Measurements from ENCODE around the gene CLASP1.
"Not testable (repeated sequence)": the region's sequence is repeated elsewhere in the genome, so short reads cannot be mapped to it uniquely, and the experiment has no call there.

The CLASP1 gene

DNA sequence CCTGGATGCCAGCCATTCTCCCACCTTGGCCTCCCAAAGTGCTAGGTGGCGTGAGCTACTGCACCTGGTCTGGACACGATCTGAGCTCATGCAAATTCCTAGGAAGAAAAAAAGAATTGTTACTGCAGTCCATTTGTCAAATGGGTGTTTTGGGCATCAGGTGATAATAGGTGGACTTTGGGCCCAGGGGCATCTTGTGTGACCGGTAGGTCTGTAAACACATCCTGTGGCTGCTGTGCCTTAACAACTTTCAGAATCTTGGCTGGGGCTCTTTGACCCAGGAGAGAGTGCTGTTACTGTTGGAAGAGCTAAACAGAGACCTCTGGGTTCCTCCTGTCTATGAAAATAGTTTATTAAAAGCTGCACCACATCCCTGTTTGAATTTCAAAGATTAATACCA is 329.3 kb downstream of the CLASP1 start:
- Histone ChIP-seq H3K79me2 (ENCODE audit: insufficient read depth, low read depth) (no peaks in the 10 kb centered on the region), H3K9ac (no peak overlapping the region), H4K20me1 (ENCODE audit: insufficient read depth) (no peaks in the 10 kb centered on the region), H3K27me3 (ENCODE audit: insufficient read depth, low read depth) (no peaks in the 10 kb centered on the region), H3K36me3 (ENCODE audit: insufficient read depth) (no peaks in the 10 kb centered on the region), H3K4me2 (no peak overlapping the region), H2AFZ (ENCODE audit: low read depth) (no peak overlapping the region), H3K27ac (no peak overlapping the region), H3K4me1 (ENCODE audit: low read depth, poor library complexity, severe bottlenecking) (no peaks in the 10 kb centered on the region), H3K4me3 (IDR thresholded peaks at IDR 0.05; ENCODE audit: insufficient read depth, low read depth, low read length) (no peak overlapping the region)
- TF ChIP-seq, protein P1, sequence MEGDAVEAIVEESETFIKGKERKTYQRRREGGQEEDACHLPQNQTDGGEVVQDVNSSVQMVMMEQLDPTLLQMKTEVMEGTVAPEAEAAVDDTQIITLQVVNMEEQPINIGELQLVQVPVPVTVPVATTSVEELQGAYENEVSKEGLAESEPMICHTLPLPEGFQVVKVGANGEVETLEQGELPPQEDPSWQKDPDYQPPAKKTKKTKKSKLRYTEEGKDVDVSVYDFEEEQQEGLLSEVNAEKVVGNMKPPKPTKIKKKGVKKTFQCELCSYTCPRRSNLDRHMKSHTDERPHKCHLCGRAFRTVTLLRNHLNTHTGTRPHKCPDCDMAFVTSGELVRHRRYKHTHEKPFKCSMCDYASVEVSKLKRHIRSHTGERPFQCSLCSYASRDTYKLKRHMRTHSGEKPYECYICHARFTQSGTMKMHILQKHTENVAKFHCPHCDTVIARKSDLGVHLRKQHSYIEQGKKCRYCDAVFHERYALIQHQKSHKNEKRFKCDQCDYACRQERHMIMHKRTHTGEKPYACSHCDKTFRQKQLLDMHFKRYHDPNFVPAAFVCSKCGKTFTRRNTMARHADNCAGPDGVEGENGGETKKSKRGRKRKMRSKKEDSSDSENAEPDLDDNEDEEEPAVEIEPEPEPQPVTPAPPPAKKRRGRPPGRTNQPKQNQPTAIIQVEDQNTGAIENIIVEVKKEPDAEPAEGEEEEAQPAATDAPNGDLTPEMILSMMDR (conservative IDR thresholded peaks at IDR 0.05; ENCODE audit: low read depth, low read length) = no peak

DNA sequence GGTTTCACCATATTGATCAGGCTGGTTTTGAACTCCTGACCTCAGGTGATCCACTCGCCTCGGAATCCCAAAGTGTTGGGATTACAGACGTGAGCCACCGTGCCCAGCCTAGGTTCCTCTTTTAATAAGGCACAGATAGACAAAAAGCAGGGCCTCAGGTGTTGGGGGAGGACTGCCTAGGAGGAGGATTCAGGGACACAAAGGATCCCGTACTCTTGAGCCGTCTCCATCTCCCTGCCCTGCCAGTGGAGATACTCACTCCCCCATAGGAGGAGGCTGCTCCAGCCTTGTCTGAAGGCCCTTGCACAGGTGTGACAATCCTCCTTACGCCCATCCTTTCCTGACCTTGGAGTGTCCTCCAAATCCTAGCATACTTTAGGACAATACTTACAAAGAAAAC is 332.3 kb downstream of the CLASP1 start:
- H3K27ac ChIP-seq = no peak overlapping the region
- H3K36me3 ChIP-seq (ENCODE audit: insufficient read depth) = no peaks in the 10 kb centered on the region
- H3K79me2 ChIP-seq (ENCODE audit: insufficient read depth, low read depth) = no peaks in the 10 kb centered on the region
- H3K4me2 ChIP-seq = no peak overlapping the region
- no peak overlapping the region for H3K4me3 ChIP-seq (IDR thresholded peaks at IDR 0.05; ENCODE audit: insufficient read depth, low read depth, low read length)
- H3K4me1 ChIP-seq (ENCODE audit: low read depth, poor library complexity, severe bottlenecking) = no peaks in the 10 kb centered on the region
- H3K27me3 ChIP-seq (ENCODE audit: insufficient read depth, low read depth) = no peaks in the 10 kb centered on the region
- TF ChIP-seq, protein P1 (conservative IDR thresholded peaks at IDR 0.05; ENCODE audit: low read depth, low read length) = no peak
- no peak overlapping the region for H2AFZ ChIP-seq (ENCODE audit: low read depth)
- H3K9ac ChIP-seq = no peak overlapping the region
- no peaks in the 10 kb centered on the region for H4K20me1 ChIP-seq (ENCODE audit: insufficient read depth)

DNA sequence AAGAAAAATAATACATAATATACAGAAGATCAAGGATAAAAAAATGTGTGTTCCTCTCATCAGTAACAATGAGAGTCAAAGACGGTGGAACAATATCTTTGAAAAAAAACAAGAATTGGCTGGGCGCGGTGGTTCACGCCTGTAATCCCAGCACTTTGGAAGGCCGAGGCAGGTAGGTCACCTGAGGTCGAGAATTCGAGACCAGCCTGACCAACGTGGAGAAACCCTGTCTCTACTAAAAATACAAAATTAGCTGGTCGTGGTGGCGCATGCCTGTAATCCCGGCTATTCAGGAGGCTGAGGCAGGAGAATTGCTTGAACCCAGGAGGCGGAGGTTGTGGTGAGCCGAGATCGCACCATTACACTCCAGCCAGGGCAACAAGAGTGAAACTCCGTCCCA is 335.6 kb downstream of the CLASP1 start:
- not testable (repeated sequence) for H3K4me1 ChIP-seq (ENCODE audit: low read depth, poor library complexity, severe bottlenecking); H2AFZ ChIP-seq (ENCODE audit: low read depth); H3K4me2 ChIP-seq; H3K79me2 ChIP-seq (ENCODE audit: insufficient read depth, low read depth); H3K27me3 ChIP-seq (ENCODE audit: insufficient read depth, low read depth); H3K9ac ChIP-seq; H4K20me1 ChIP-seq (ENCODE audit: insufficient read depth); H3K36me3 ChIP-seq (ENCODE audit: insufficient read depth); H3K27ac ChIP-seq; H3K4me3 ChIP-seq (IDR thresholded peaks at IDR 0.05; ENCODE audit: insufficient read depth, low read depth, low read length)

DNA sequence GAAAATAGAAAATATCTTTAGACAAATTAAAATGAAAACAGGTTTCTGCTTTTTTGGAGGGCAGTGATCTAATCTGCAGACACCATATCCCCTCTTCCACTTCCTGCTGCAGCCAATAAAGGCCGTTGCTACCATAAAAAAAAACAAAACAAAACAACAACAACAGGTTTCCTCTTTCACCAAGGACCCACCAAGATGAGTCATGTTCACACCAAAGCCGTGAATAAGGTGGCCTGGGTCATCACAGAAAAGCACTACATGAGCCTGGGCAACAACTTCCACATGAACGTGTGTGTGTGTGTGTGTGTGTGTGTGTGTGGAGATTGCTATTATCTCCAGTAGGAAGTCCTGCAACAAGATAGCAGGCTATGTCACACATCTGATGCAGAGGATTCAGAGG is 339.5 kb downstream of the CLASP1 start:
- H3K27me3 ChIP-seq (ENCODE audit: insufficient read depth, low read depth) = no peaks in the 10 kb centered on the region
- no peaks in the 10 kb centered on the region for H3K4me1 ChIP-seq (ENCODE audit: low read depth, poor library complexity, severe bottlenecking)
- TF ChIP-seq, protein P1 (conservative IDR thresholded peaks at IDR 0.05; ENCODE audit: low read depth, low read length) = no peak
- no peak overlapping the region for H3K27ac ChIP-seq
- no peaks in the 10 kb centered on the region for H3K79me2 ChIP-seq (ENCODE audit: insufficient read depth, low read depth)
- no peaks in the 10 kb centered on the region for H3K36me3 ChIP-seq (ENCODE audit: insufficient read depth)
- H2AFZ ChIP-seq (ENCODE audit: low read depth) = no peak overlapping the region
- no peaks in the 10 kb centered on the region for H4K20me1 ChIP-seq (ENCODE audit: insufficient read depth)
- H3K4me2 ChIP-seq = no peak overlapping the region
- H3K4me3 ChIP-seq (IDR thresholded peaks at IDR 0.05; ENCODE audit: insufficient read depth, low read depth, low read length) = no peak overlapping the region
- H3K9ac ChIP-seq = no peak overlapping the region

DNA sequence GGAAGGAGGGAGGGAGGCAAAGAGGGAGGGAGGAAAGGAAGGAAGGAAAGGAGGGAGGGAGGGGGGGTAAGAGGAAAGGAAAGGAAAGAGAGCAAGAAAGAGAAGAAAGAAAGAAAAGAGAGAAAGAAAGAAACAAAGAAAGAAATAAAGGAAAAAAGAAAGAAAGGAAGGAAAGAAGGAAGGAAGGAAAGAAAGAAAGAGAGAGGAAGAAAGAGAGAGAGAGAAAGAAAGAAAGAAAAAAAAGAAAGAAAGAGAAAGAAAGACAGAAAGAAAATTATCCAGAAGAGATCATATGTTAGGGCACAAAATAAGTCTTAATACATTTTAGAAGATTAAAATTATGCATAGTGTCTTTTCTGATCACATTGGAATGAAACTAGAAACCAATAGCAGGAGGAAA is 339.9 kb downstream of the CLASP1 start:
- H4K20me1 ChIP-seq (ENCODE audit: insufficient read depth) = no peaks in the 10 kb centered on the region

More for the DNA sequence above, 339.9 kb downstream of the CLASP1 start:
- Histone ChIP-seq H3K9ac (no peak overlapping the region), H3K4me2 (no peak overlapping the region), H2AFZ (ENCODE audit: low read depth) (no peak overlapping the region), H3K4me1 (ENCODE audit: low read depth, poor library complexity, severe bottlenecking) (no peaks in the 10 kb centered on the region), H3K79me2 (ENCODE audit: insufficient read depth, low read depth) (no peaks in the 10 kb centered on the region), H3K27ac (no peak overlapping the region), H3K4me3 (IDR thresholded peaks at IDR 0.05; ENCODE audit: insufficient read depth, low read depth, low read length) (no peak overlapping the region), H3K36me3 (ENCODE audit: insufficient read depth) (no peaks in the 10 kb centered on the region), H3K27me3 (ENCODE audit: insufficient read depth, low read depth) (no peaks in the 10 kb centered on the region)
- TF ChIP-seq, protein P1 (conservative IDR thresholded peaks at IDR 0.05; ENCODE audit: low read depth, low read length) = no peak

All from KMS-11 (cell line).